Lower leg skin (tissue), 3 donors: Measurements from ENCODE around the gene HINT2.

Experiments
- POLR2A ChIP-seq, 2 donors: fragments of 450-650 bp; IDR thresholded peaks; one replicate each; pipeline ENCODE4 v1.6.1; 2016 to 2017; ENCODE audit warnings: antibody characterized with exemption in 2 of 2, mild to moderate bottlenecking in 1 of 2, moderate library complexity in 1 of 2
- TF ChIP-seq, protein P1 (sequence below), 3 donors: fragments of 450-650 bp; IDR thresholded peaks; one replicate each; pipeline ENCODE4 v1.5.1; 2016; ENCODE audit warnings: antibody characterized with exemption in 3 of 3, mild to moderate bottlenecking in 3 of 3, moderate library complexity in 2 of 3

DNA sequence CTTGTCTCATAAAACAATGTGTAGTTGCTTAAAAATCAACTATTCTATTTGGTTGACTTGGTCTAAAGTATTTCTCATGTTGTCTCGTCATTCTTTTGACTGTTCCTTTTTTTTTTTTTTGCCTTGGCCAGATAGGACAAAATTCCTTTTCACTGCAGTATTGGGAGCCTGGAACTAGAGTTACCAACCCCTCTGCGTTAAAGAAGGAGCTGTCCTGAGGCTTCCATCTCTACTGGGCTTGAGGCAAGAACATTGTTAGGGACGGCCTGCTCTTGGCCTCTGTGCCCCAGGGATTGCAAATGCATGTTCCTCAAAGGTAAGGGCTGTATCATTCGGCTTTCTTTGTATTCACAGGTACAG lies 24.8 kb downstream of the HINT2 start:
- TF ChIP-seq, protein P1, sequence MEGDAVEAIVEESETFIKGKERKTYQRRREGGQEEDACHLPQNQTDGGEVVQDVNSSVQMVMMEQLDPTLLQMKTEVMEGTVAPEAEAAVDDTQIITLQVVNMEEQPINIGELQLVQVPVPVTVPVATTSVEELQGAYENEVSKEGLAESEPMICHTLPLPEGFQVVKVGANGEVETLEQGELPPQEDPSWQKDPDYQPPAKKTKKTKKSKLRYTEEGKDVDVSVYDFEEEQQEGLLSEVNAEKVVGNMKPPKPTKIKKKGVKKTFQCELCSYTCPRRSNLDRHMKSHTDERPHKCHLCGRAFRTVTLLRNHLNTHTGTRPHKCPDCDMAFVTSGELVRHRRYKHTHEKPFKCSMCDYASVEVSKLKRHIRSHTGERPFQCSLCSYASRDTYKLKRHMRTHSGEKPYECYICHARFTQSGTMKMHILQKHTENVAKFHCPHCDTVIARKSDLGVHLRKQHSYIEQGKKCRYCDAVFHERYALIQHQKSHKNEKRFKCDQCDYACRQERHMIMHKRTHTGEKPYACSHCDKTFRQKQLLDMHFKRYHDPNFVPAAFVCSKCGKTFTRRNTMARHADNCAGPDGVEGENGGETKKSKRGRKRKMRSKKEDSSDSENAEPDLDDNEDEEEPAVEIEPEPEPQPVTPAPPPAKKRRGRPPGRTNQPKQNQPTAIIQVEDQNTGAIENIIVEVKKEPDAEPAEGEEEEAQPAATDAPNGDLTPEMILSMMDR (IDR thresholded peaks at IDR 0.05), result no peak
- no peak for TF ChIP-seq POLR2A (IDR thresholded peaks at IDR 0.05)
